GM12873 (cell line): ENCODE measurements around the gene ZNF563.

Source experiments
- TF ChIP-seq, protein P1 (sequence below): IDR thresholded peaks from 2 replicates; pipeline ENCODE4 v1.5.1; 2012; ENCODE audit warnings: low read depth, mild to moderate bottlenecking, moderate library complexity, low read length, control low read depth; ENCODE audit not compliant: insufficient read depth; ENCODE audit errors: missing control alignments

Gene ZNF563

GRCh38 chr19:12287958-12288500 lies 45.4 kb downstream of the ZNF563 start:
- TF ChIP-seq, protein P1, sequence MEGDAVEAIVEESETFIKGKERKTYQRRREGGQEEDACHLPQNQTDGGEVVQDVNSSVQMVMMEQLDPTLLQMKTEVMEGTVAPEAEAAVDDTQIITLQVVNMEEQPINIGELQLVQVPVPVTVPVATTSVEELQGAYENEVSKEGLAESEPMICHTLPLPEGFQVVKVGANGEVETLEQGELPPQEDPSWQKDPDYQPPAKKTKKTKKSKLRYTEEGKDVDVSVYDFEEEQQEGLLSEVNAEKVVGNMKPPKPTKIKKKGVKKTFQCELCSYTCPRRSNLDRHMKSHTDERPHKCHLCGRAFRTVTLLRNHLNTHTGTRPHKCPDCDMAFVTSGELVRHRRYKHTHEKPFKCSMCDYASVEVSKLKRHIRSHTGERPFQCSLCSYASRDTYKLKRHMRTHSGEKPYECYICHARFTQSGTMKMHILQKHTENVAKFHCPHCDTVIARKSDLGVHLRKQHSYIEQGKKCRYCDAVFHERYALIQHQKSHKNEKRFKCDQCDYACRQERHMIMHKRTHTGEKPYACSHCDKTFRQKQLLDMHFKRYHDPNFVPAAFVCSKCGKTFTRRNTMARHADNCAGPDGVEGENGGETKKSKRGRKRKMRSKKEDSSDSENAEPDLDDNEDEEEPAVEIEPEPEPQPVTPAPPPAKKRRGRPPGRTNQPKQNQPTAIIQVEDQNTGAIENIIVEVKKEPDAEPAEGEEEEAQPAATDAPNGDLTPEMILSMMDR, result no peak

- TF ChIP-seq, protein P1, result no peak
Measured at GRCh38 chr19:12284631-12285030, 48.8 kb downstream of the ZNF563 start.

- TF ChIP-seq, protein P1, result no peak
Measured at GRCh38 chr19:12284226-12284625, 49.2 kb downstream of the ZNF563 start.

GRCh38 chr19:12278713-12279112 lies 54.7 kb downstream of the ZNF563 start:
- TF ChIP-seq, protein P1, result no peak

DNA sequence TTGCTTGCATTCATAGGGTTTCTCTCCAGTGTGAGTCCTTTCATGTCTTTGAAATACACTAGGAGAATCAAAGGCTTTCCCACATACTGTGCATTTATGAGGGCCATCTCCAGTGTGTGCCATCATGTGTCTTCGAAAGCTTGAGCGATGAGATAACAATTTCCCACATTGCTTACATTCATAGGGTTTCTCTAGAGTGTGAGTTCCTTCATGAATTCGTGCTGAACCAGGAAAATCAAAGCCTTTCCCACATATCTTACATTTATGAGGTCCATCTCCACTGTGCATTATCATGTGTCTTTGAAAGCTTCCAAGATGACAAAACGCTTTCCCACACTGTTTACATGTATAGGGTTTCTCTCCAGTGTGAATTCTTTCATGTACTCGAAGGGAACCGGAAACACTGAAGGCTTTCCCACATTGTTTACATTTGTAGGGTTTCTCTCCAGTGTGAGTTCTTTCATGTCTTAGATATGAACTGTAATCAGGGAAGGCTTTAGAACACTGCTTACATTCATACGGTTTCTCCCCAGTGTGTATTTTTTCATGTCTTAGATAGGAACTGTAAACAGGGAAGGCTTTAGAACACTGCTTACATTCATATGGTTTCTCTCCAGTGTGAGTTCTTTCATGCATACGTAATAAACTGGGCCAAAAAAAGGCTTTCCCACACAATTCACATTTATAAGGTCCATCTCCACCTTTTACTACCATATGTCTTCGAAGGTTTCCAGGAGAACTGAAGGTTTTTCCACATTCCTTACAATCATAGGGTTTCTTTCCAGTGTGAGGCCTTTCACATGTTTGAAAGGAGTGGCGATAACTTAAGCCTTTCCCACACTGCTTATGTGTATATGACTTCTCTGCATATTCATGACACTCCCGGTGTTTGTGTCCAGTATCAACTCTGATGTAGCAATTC lies 60.2 kb downstream of the ZNF563 start:
- TF ChIP-seq, protein P1, result no peak

GRCh38 chr19:12272386-12272785 lies 61.0 kb downstream of the ZNF563 start:
- TF ChIP-seq, protein P1, result no peak

DNA sequence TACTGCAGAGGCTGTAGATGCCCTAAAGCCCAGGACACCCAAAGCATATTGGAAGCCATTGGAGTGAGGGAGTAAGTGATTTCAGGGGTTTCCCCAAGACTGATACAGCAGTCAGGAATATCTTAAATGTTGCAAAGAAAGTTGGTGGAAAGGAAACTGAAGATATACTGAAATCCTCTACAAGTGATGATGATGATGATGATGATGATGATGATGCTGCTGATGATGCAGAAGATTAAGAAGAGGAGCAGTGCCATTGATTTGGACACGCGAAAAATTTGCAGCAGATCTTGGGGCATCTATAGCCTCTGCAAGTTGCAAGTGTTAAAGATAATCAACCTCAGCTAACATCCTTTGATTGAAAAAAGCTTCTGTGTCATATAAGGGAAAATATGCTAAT lies 62.6 kb downstream of the ZNF563 start:
- TF ChIP-seq, protein P1, result no peak
